H1 (cell line): ENCODE measurements around the gene EXD3. TPM values are rescaled to one million over a fixed set of nuclear protein-coding genes. Genes with fewer than 3 reads are reported as not detected.

Source experiments
- EGR1 ChIP-seq: IDR thresholded peaks from 2 replicates; pipeline ENCODE4 v1.6.1; 2011; ENCODE audit warnings: low read depth, low read length, borderline replicate concordance
- polyA plus RNA-seq, 7 experiments: library from polyadenylated mRNA; depleted of rRNA in 3 of 7; stranded (reverse) in 5 of 7; unstranded in 2 of 7; fragments of >200 nt in 5 of 7; fragments of 200-250 nt in 2 of 7; gene quantifications; 1 replicate in 5 of 7; 2 replicates in 1 of 7; 4 replicates in 1 of 7; pipeline versions ENCODE4 v1.2.1 to v1.2.3, GENCODE V29; 2011 to 2013; ENCODE audit warnings: missing spikeins in 2 of 7, mixed read lengths in 2 of 7
- total RNA-seq: library from RNA; stranded (reverse); fragmentation: NEBNext Ultra II Directional; extraction: Animal tissue kit (Norgen Biotek cat#: 25700); gene quantifications from 2 replicates; pipeline ENCODE4 v1.2.1, GENCODE V29; 2021
- TF ChIP-seq, protein P1 (sequence below), 3 experiments: IDR thresholded peaks; 1 replicate in 2 of 3; 2 replicates in 1 of 3; pipeline versions ENCODE4 v1.5.1 to v1.6.1; 2011; ENCODE audit warnings: low read length in 3 of 3, mild to moderate bottlenecking in 3 of 3, inconsistent platforms in 2 of 3, low read depth in 1 of 3, moderate library complexity in 1 of 3; ENCODE audit not compliant: insufficient read depth in 1 of 3; ENCODE audit errors: control extremely low read depth in 1 of 3

The EXD3 gene
- total and polyA plus RNA-seq, 2 of the 8 experiments (the other 6 are each of a cell fraction or from before 2014, with no cell fraction given), result 7.2 to 9.4 TPM

- peak; percentile 52; the same call in 1 of the 2 replicates for TF ChIP-seq EGR1
- TF ChIP-seq, protein P1, sequence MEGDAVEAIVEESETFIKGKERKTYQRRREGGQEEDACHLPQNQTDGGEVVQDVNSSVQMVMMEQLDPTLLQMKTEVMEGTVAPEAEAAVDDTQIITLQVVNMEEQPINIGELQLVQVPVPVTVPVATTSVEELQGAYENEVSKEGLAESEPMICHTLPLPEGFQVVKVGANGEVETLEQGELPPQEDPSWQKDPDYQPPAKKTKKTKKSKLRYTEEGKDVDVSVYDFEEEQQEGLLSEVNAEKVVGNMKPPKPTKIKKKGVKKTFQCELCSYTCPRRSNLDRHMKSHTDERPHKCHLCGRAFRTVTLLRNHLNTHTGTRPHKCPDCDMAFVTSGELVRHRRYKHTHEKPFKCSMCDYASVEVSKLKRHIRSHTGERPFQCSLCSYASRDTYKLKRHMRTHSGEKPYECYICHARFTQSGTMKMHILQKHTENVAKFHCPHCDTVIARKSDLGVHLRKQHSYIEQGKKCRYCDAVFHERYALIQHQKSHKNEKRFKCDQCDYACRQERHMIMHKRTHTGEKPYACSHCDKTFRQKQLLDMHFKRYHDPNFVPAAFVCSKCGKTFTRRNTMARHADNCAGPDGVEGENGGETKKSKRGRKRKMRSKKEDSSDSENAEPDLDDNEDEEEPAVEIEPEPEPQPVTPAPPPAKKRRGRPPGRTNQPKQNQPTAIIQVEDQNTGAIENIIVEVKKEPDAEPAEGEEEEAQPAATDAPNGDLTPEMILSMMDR (IDR thresholded peaks at IDR 0.05; ENCODE audit: control extremely low read depth in 1 of 3, insufficient read depth in 1 of 3, low read depth in 1 of 3, low read length in 3 of 3), result peak in 2 of 3 experiments; percentile 61 to 84; a peak in 3 of 4 replicates
These were observed 103.8 kb downstream of the EXD3 start (continued) for GRCh38 chr9:137319011-137319738.
